GM12891 (cell line): ENCODE data around the gene TERB2.

Source experiments
- PAX5 ChIP-seq: IDR thresholded peaks from 2 replicates; pipeline ENCODE4 v1.6.1; 2011; ENCODE audit warnings: low read length, moderate library complexity, mild to moderate bottlenecking; ENCODE audit not compliant: insufficient read depth, severe bottlenecking
- POLR2A ChIP-seq: IDR thresholded peaks from 2 replicates; pipeline ENCODE4 v1.6.1; 2011; ENCODE audit warnings: low read depth, low read length, control low read depth
- POLR2AphosphoS5 ChIP-seq: IDR thresholded peaks from 2 replicates; pipeline ENCODE4 v1.6.1; 2011; ENCODE audit warnings: low read depth, low read length, control low read depth
- POU2F2 ChIP-seq: IDR thresholded peaks from 2 replicates; pipeline ENCODE4 v1.6.1; 2011; ENCODE audit warnings: low read depth, mild to moderate bottlenecking, control low read depth, low read length, moderate library complexity
- SPI1 ChIP-seq: IDR thresholded peaks from 2 replicates; pipeline ENCODE4 v1.6.1; 2011; ENCODE audit warnings: low read depth, low read length, control low read depth
- TAF1 ChIP-seq: IDR thresholded peaks from 2 replicates; pipeline ENCODE4 v1.6.1; 2011; ENCODE audit warnings: low read depth, low read length, control low read depth

GRCh38 chr15:45023659-45024225, 67.3 kb downstream of the TERB2 start:
- TF ChIP-seq POLR2AphosphoS5, result no peak
- TF ChIP-seq POLR2A, result no peak
- no peak for TF ChIP-seq SPI1
- no peak for TF ChIP-seq TAF1
- no peak for TF ChIP-seq PAX5
- TF ChIP-seq POU2F2, result no peak
